MV-4-11 (cell line): ENCODE measurements around the gene TNS3.
A peak's percentile ranks its signal among the peaks of the same experiment; 100 is the strongest.
"Not testable (repeated sequence)": the region's sequence is repeated elsewhere in the genome, so short reads cannot be mapped to it uniquely, and the experiment has no call there.

ENCODE experiments used
- DNase-seq: peaks from one replicate; lab custom pipeline; 2025; lab: John Stamatoyannopoulos, UW

Gene TNS3

DNA sequence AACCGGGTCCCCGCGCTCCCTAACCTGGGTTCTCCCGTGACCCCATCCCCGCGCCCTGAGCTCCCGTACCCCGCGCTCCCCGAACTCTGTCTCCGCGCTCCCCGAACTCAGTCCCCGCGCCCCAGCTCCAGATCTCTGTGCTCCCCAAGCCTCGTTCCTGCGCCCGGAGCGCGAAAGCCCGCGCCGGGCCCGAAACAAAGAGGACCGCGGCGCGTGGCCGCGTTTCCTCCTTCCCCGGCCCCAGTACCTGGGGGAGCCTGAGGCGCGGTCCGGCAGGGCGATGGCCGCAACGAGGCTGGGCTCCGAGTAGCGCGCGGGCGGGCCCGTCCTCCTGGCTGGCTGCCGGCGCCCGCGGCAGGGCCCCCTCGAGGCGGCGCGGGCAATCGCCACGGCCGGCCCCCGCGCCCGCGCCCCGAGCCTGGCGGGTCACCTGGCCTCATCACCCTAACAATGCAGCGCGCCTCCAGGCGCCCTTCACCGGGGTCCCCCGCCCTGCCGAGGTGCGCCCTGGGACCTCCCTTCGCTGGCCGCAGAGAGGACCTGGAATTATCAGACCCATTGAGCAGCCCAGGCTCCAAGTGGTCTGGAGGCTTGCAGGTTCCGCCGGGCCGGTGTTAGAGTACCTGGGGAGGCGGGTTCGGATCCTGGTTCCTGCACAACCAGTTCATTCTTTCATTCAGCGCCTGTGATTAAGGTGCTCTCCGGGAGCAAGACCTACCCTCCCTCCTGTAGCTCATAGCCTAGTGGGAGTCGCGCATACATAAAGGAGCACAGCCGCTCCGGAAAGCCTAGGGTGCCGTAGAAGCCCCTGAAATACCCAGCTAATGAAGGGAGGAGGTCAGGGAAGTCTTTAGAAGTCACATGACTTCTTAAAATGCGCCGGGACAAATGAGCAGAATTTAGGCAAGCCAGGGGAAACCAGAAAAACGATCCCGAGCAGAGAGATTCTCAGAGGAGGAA is at the start of gene TNS3:
Gene TNS3 (minus strand): TSS at position 308 of the 960 bp plus-strand sequence. CDS start 142,475 bp downstream, outside the sequence.
- no peak for DNase-seq

DNA sequence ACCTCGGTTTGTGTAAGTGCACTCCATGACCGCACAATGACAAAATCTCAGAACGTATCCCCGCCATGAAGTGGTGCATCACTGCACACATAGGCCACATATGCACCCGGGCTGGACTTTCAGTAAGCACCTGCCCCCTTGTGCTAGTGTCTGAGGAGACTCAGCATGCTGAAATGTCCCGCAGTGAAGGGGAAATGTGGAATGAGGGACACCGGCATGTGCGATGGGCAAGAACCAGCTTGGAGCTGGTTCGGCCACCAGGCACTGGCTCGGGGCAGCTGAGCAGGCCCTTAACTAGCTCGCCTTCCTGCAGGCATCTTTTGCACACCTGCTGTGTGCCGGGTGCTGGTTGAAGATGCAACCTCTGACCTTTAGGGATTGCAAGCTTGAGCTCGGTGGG is 49.8 kb upstream of the TNS3 start:
- DNase-seq = no peak

DNA sequence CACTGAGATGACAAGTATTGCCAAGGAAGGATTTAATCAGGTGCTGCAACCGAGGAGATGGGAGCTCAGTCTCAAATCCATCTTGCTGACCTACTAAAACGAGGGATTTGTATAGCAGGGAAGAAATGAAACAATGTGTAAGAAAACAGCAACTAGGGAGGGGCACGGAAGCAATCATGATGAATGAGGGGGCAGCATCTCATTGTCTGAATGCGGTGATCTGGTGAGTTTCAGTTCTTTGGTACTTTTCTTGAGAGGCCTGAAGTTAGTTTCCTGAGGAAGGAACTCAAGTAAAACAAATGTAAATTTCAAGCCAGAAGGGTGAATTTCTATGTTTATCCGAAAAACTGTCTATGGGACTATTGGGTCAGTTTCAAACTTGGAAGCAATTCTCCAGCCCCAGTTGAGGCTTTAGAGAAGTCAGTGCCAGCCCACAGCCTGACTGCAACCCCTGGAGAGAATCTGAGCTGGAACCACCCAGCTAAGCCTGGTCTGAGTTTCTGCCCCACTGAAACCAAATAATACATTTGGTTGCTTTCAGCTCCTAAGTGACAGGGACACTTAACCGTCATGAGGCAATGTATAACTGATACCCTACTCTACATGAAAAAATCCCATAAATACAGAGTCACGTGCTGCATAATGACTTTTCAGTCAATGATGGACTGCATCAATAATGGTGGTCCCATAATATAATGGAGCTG is 45.8 kb upstream of the TNS3 start:
- DNase-seq = no peak

DNA sequence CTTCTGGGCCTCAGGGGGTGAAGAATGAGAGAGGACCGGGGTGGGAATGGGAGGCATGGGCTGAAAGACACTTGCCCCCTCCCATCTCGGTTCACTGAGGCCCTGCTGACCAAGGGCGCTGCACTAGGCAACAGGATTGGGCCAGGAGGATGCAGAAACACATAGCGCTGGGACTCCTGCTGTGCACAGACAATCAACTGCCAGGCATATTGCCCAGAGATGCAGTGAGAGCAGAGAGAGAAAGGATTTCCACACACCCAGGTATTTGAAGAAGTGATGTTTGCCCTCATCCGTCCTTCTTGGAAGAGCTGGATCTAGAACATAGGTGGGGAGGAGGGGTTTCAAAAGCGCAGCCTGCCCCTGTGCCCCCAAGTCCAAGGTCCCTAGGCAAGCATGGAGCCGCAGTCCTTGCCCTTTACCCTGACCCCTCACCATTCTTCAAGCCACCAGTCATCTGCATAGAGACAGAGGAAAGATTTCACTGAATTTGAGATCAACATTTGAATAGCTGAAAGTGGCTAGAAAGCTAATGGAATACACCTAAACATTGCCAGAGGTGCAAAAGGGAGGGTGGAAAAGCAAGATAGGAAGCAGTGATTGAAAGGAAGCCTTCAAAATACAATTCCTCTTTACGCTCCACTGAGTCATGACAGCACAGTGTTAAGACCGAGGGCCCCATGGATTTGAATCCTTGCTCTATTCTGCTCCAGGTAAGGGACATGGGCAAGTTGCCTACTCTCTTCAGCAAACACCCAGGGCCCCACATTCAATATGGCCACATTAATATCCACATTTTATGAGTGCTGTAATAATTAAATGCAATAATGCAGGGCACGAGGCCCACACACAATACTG is 44.2 kb upstream of the TNS3 start:
- no peak for DNase-seq

DNA sequence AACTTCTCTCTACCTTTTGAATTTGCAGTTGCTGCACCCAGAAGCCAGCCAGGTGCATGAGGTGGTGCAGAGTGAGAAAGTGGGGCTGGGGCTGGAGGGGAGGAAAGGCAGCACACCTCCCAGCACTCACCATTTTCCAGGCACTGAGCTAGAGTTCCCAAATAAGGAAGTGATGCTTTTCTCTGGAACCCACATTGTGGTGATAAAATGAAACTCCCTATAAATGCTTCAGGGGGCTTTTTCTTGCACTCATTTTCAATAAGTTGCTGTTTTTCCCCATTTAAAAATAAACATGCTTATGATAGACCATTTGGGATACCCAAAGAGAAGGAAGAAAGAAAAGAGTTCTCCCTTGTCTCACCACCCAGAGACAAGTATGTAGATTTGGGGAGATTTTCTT is 42.8 kb upstream of the TNS3 start:
- peak; percentile 50 for DNase-seq

DNA sequence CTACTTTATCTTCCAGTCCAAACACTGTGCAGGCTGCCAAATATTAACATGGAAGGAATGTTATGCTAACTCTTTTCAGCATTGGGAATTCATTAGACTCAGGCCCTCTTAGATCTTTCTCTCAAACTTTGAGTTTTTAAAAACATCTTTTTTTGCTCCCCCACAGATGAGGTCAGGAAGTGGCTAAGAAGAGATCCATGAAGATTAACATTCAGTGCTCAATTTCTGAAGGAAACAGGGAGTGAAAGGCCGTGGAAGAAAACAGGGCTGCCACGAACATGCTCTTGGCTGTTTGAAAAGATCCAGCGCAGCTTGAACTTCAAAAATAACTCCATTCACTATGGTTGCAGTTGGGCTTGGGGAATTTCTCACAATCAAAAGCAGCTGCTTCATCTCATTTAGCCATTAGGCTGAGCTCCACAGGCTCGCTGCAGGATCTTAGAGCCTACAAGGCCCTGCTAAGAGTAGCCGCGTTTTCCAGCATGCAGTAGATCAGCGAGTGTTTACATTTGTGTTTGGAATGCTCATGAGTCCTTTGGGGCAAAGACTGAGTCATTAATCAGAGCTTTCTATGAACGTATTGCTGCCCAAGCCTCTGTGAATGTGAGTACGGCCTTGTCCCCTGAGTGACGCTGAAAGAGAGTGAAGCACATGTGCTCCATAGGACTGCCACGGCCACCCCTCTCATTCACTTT is 41.2 kb upstream of the TNS3 start:
- no peak for DNase-seq

DNA sequence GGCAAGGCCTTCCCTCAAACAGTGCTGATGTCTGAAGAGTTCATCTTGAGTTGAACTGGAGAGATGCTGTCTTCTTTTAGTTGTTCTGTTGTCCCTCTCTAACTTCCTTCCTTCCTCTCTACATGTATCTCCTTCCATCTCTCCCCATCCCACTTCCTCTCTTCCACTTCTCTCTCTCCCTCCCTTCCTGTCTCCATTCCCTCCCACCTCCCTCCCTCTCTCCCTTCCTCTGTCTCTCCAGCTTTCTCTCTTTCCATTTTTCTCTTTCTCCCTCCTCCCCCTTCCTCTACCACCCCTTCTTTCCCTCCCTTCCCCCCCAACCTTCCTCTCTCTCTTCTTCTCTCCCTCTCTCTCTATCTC is 40.7 kb upstream of the TNS3 start:
- no peak for DNase-seq

DNA sequence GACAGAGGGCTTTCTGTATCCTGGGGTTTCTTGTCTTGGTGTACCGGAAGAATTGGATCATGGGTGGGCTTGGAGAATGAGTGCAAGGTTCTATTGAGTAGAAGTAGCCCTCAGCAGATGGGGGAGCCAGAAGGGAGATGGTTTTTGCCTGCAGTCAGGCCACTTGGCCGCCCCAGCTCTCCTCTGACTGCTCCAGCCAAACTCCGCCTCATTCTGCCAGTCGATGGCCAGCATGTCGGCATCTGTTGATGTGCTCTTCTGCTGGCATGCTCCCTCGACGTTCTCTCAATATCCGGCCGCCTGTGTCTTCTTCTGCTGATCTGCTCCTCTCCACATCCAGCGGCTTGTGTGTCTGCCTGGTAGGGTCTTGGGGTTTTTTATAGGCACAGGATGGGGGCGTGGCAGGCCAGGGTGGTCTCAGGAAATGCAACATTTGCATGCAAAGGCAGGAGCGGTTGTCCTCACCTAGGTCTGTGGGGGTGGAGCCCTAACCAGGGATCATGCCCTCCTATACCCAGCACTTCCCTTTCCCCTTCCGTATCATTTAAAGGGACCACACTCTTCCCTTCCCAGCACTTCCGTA is 40.2 kb upstream of the TNS3 start:
- no peak for DNase-seq

DNA sequence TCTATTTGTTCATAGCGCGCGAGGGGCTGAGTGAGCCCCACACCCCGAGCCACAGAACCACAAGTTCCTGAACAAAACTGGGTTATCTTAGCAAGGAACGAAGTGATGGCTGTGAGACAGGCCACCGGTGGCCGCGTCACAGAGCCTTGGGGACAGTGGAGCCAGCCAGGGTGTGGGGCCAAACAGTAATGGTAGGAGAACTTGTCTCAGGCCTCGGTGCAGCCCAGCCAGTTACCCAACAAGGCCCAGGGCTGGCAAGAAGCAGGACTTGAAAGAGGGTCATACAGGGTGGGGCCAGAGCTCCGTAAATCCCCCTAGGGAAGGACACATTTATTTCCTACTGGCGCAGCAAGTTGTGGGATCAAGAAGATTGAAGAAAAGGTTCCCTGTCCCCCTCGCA is 39.4 kb upstream of the TNS3 start:
- DNase-seq = no peak

DNA sequence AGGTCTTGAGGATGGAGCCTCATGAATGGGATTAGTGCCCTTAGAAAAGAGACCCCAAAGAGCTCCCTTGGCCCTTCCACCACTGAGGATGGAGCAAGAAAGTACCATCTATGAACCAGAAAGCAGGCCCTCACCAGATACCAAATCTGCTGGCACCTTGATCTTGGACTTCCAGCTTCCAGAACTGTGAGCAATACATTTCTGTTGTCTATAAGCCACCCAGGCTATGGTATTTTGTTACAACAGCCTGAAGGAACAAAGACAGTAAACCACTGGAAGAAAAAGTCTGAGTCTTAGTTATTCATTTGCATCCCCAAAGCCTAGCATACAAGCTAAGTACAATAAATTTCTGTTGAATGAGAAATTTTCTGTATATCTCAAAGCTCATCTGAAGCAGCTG is 37.9 kb upstream of the TNS3 start:
- DNase-seq = no peak

DNA sequence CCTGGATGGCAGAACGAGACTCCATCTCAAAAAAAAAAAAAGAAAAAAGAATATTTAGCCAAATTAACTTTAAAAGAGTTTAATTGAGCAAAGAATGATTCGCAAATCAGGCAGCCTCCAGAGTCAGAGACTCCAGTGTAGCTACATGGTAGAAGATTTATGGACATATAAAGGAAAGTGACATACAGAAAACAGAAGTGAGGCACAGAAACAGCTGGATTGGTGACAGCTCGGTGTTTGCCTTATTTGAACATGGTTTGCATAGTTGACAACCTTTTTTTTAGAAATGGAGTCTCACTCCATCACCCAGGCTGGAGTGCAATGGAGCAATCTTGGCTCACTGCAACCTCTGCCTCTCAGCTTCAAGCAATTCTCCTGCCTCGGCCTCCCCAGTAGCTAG is 35.2 kb upstream of the TNS3 start:
- DNase-seq = peak; percentile 54

DNA sequence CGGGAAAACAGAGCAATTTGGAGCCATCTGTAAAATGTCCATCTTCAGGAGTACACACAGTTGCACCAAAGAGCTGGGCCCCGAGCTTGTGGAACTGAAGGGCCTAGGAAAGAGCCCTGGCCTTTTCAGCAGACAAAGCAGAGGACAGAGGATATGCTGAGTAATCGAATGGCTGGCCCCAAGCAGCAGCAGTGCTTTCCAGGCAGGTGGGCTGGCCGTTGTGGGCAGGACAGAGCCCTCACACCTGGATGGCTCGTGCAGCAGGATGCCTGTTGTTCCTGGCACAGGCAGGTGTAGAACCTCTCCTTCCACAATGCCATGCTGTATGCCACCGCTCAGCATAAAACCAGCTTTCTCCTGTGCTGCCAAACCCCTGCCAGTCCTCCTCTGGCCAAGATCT is 32.5 kb upstream of the TNS3 start:
- DNase-seq = no peak

DNA sequence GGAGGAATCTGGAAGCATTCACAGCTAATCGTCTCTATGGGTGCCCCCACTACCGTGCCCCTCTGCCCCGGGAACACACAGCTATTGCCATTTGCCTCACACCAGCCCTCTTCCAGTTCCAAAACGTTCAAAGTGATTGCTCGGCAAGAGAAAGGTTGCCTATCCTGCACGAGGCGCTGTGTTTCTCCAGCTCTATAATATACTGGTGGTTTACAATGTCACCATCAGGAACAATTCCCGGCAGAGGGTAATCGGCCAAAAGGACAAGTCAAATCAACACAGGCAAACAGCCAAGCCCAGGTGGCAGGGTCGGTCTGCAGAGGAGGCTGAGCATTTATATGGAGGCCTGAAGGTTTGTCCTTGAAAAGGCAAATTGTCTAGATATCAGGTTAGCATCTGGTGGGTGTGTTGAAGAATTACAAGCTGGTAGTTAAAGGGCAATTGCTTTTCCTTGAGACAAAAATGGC is 29.2 kb upstream of the TNS3 start:
- no peak for DNase-seq

DNA sequence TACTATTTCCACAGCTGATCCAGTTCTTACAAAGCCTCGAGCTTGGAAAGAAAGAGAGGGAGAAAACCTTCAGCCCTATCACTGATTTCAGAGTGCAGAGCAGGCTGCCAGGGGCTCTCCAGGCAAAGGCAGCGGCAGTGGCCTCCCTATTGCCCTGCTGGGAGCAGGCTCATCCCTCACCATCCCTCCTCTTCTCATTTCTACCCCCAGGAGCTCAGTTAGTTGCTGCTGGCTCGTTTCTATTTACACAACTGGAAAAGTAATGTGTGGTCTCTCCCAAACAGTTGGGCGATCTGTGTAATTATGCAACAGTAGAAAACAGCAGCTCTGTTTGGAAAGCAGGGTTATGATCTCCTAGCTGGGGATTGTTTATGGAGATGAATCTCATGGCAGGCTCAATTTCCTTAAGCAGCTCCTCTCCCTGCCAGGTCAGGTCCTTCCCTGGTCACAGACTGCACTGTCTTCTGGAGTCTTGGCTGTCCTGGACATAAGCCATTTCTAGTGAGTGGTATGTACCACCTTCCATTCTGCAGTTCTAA is 28.7 kb upstream of the TNS3 start:
- no peak for DNase-seq

DNA sequence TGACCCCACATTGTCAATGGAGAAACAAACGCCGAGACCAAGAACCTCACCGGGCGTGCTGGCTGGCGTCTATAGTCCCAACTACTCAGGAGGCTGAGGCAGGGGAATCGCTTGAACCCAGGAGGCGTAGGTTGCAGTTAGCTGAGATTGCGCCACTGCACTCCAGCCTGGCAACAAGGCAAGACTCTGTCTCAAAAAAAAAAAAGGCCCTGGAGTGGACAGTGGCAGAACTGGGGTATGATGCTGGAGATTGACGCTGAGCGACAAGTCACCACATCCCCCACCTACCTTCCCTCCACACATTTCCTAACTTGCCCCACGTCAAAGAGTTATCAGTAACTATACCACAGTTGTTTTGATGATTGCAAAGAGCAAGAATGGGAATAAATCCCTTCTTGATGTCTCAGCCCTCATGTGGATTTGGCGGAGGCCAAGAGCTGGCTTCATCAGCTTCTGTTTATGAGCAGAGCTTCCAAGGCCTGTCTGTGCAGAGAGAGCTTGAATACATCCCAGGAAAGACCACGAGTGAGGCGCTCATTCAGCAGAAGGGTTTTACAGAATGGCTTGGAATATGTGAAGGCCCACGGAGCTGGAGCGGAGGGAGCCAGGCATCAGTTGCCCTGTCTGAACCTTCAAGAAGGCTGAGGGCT is 28.0 kb upstream of the TNS3 start:
- DNase-seq = no peak

DNA sequence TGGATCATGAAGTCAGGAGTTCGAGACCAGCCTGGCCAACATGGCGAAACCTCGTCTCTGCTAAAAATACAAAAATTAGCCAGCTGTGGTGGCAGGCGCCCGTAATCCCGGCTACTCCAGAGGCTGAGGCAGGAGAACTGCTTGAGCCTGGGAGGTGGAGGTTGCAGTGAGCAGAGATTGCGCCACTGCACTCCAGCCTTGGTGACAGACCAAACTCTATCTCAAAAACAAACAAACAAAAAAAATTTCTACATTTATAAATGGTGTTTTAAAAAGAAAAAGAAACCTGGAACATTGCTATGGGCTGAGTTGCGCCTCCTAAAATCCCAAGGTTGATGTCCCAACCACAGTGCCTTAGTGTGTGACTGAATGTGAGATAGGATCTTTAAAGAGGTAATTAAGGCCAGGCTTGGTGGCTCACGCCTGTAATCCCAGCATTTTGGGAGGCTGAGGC is 24.7 kb upstream of the TNS3 start:
- DNase-seq = not testable (repeated sequence)

DNA sequence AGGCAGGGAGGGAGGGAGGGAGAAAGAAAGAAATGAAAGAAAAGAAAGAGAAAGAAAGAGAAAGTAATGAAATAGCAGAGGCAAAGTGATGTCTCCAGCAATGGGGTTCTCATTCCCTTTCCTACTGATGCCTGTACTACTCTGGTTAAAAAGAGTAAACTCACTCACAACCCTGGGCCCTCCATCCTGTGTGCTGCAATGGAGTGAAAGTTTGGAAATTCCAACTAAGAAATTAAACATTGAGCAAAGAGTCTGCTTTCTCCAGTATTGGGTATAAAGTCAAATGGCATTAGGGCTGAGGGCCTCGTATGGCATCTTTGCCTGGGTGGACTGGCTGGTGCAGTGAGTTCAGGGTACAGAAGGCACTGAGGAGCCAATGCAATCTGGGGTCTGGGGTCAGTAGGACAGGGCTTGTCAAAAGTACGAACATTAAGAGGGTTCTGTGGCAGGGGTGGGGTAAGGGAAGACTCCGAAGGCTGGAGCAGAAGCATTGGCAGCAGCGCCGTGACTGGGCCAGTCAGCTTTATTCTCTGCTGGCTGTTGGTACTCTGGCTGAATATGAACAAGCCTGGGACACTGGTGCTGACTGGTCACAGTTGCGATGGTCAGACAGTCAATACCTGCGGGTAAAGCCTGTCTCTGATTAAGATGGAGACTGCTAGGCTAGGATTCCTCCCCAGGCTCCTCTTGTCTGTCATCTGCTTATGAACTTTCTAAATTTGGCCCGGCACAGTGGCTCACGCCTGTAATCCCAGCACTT is 24.1 kb upstream of the TNS3 start:
- DNase-seq = no peak

DNA sequence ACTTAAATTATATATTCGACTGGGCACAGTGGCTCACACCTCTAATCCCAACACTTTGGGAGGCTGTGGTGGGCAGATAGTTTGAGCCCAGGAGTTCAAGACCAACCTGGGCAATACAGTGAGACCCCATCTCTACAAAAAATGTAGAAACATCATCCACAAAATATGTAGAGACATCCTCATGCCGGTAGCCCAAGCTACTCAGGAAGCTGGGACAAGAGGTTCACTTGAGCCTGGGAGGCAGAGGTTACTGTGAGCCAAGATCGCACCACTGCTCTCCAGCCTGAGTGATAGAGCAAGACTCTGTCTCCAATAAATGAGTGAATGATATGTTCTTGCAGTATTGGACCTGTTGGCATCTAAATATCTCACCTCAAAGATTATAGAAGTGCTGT is 22.6 kb upstream of the TNS3 start:
- no peak for DNase-seq

DNA sequence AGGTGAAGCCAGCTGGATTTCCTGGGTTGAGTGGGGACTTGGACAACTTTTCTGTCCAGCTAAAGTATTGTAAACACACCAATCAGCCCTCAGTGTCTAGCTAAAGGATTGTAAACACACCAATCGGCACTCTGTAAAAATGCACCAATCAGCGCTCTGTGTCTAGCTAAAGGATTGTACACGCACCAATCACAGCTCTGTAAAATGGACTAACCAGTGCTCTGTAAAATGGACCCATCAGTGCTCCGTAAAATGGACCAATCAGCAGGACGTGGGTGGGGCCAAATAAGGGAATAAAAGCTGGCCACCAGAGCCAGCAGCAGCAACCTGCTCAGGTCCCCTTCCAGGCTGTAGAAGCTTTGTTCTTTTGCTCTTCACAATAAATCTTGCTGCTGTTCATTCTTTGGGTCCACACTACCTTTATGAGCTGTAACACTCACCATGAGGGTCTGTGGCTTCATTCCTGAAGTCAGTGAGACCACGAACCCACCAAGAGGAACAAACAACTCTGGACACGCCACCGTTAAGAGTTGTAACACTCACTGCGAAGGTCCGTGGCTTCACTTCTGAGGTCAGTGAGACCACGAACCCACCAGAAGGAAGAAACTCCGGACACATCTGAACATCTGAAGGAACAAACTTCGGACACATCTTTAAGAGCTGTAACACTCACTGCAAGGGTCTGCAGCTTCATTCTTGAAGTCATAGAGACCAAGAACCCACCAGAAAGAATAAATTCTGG is 21.8 kb upstream of the TNS3 start:
- peak; percentile 14 for DNase-seq
